ENCODE measurements around the gene NEK3. TPM values are rescaled to one million over a fixed set of nuclear protein-coding genes. Genes with fewer than 3 reads are reported as not detected.

The NEK3 gene
- total and polyA plus RNA-seq, 2 of the 4 experiments (the other 2 are of a cell fraction) = 3.6 to 9.2 TPM

GRCh38 chr13:52096748-52097147, 62.6 kb downstream of the NEK3 start:
- dilution Hi-C loops (cut with HindIII; ENCODE audit: low sequenced_read_pairs, unreplicated experiment) = no loop called here
- in situ Hi-C loops (cut with MboI; ENCODE audit: low sequenced_read_pairs) = no loop called here
- Histone ChIP-seq H2AK5ac (ENCODE audit: low read depth, low read length) (no peak overlapping the region), H3K27me3 (ENCODE audit: control insufficient read depth, insufficient read depth, low read length) (no peaks in the 10 kb centered on the region; the same call in none of the 2 replicates), H3K4me1 (ENCODE audit: control insufficient read depth, insufficient read depth, low read length) (no peaks in the 10 kb centered on the region), H2BK120ac (ENCODE audit: low read depth, low read length) (no peak overlapping the region), H4K8ac (ENCODE audit: low read depth in 2 of 2, low read length in 2 of 2) (no peak overlapping the region), H3K36me3 (ENCODE audit: control insufficient read depth, insufficient read depth, low read length) (no peaks in the 10 kb centered on the region), H2BK15ac (ENCODE audit: low read depth, low read length) (no peak overlapping the region), H2BK20ac (ENCODE audit: low read depth, low read length) (no peak overlapping the region), H3K18ac (ENCODE audit: low read depth, low read length) (no peak overlapping the region), H3K9me1 (ENCODE audit: insufficient read depth, low read length) (no peaks in the 10 kb centered on the region), H3K4me2 (ENCODE audit: low read depth, low read length) (no peak overlapping the region), H3K56ac (ENCODE audit: extremely low read depth, insufficient read depth, low read length) (no peak overlapping the region), H4K20me1 (ENCODE audit: insufficient read depth, low read length) (no peaks in the 10 kb centered on the region), H2BK5ac (ENCODE audit: low read depth, low read length, poor library complexity, severe bottlenecking) (no peak overlapping the region), H3K79me1 (ENCODE audit: low read depth in 1 of 2, low read length in 2 of 2) (no peaks in the 10 kb centered on the region), H2AK9ac (replicated peaks; ENCODE audit: low read depth, low read length, poor library complexity) (no peak overlapping the region), H3K23ac (ENCODE audit: low read depth, low read length) (no peak overlapping the region), H3K27ac (ENCODE audit: insufficient read depth, low read length) (no peak overlapping the region), H4K5ac (ENCODE audit: low read depth, low read length) (no peak overlapping the region), H3K9ac (ENCODE audit: low read depth, low read length) (no peak overlapping the region), H4K91ac (ENCODE audit: insufficient read depth, low read depth, low read length) (no peak overlapping the region), H2AFZ (replicated peaks; ENCODE audit: low read length, poor library complexity) (no peak overlapping the region), H3K4me3 (ENCODE audit: insufficient read depth, low read depth, low read length) (no peak overlapping the region), H3K9me3 (ENCODE audit: control insufficient read depth, insufficient read depth, low read length) (no peaks in the 10 kb centered on the region), H3K4ac (ENCODE audit: low read depth, low read length) (no peak overlapping the region), H3K14ac (replicated peaks; ENCODE audit: low read depth, low read length) (no peak overlapping the region)
- whole genome bisulfite sequencing, 2 experiments (ENCODE audit: extremely low coverage in 2 of 2, insufficient read length in 1 of 2) = 30% methylated on average over 2 of the region's 3 CpGs; no CpG with 5 or more reads in 1 of the 2 experiments
- intact Hi-C loops (cut with micrococcal nuclease) = no loop called here
- BruUV-seq (replicated peaks) = no TSS peak
- DNase-seq (no peak), ATAC-seq (ENCODE audit: low read depth) (no peak)
- ChIA-PET CTCF (no interaction called here), POLR2A (ENCODE audit: unreplicated experiment) (no interaction called here)
- TF ChIP-seq FOS (IDR thresholded peaks at IDR 0.05; ENCODE audit: low read depth, low read length) = no peak
- no peak for TF ChIP-seq CTCF (conservative IDR thresholded peaks at IDR 0.05; ENCODE audit: low read depth, low read length)
- TF ChIP-seq SMC3 (IDR thresholded peaks at IDR 0.05; ENCODE audit: low read depth, low read length) = no peak
- no peak for TF ChIP-seq NFE2L2 (IDR thresholded peaks at IDR 0.05; ENCODE audit: low read depth, low read length)
- no peak for TF ChIP-seq RAD21 (IDR thresholded peaks at IDR 0.05; ENCODE audit: low read length)
- TF ChIP-seq RFX5 (IDR thresholded peaks at IDR 0.05; ENCODE audit: low read depth, low read length) = no peak
- TF ChIP-seq POLR2A (IDR thresholded peaks at IDR 0.05; ENCODE audit: low read depth, low read length) = no peak
